Mesendoderm (in vitro differentiated cells): ENCODE results near the gene CYB5A.
A peak's percentile ranks its signal among the peaks of the same experiment; 100 is the strongest.

ENCODE experiments used
- DNase-seq: peaks from one replicate; pipeline ENCODE4 v3.0.0; 2013
- H2AK5ac ChIP-seq: 2 replicates; pipeline ENCODE4 v1.6.1; 2013; ENCODE audit warnings: low read length, inconsistent platforms
- H2BK120ac ChIP-seq: 2 replicates; pipeline ENCODE4 v1.6.1; 2013; ENCODE audit warnings: low read depth, mild to moderate bottlenecking, low read length, moderate library complexity, mixed read lengths
- H2BK15ac ChIP-seq: replicated peaks from 2 replicates; pipeline ENCODE4 v1.6.1; 2013; ENCODE audit warnings: low read depth, mild to moderate bottlenecking, moderate library complexity
- H2BK5ac ChIP-seq: 2 replicates; pipeline ENCODE4 v1.6.1; 2013; ENCODE audit warnings: low read length, inconsistent platforms
- H3K18ac ChIP-seq: 2 replicates; pipeline ENCODE4 v1.6.1; 2013; ENCODE audit warnings: mild to moderate bottlenecking, low read length, mixed read lengths
- H3K23ac ChIP-seq: one replicate; pipeline ENCODE4 v1.6.1; 2013; ENCODE audit warnings: low read length
- H3K27ac ChIP-seq: 2 replicates; pipeline ENCODE4 v1.5.1; 2013; ENCODE audit warnings: low read depth, mild to moderate bottlenecking, inconsistent platforms, low read length, moderate library complexity
- H3K27me3 ChIP-seq: 2 replicates; pipeline ENCODE4 v1.6.1; 2013; ENCODE audit warnings: low read length, control low read depth, mild to moderate bottlenecking, inconsistent platforms; ENCODE audit not compliant: insufficient read depth, poor library complexity
- H3K36me3 ChIP-seq: 2 replicates; pipeline ENCODE4 v1.6.1; 2013; ENCODE audit warnings: low read length, inconsistent platforms; ENCODE audit not compliant: control insufficient read depth, insufficient read depth
- H3K4ac ChIP-seq: one replicate; pipeline ENCODE4 v1.6.1; 2013; ENCODE audit warnings: low read depth, mild to moderate bottlenecking, low read length, moderate library complexity
- H3K4me1 ChIP-seq: 2 replicates; pipeline ENCODE4 v1.6.1; 2013; ENCODE audit warnings: low read depth, low read length, inconsistent platforms; ENCODE audit not compliant: control insufficient read depth
- H3K4me2 ChIP-seq: 2 replicates; pipeline ENCODE4 v1.6.1; 2013; ENCODE audit warnings: low read length
- H3K4me3 ChIP-seq: 2 replicates; pipeline ENCODE4 v1.5.1; 2013; ENCODE audit warnings: mild to moderate bottlenecking, low read length
- H3K56ac ChIP-seq: one replicate; pipeline ENCODE4 v1.6.1; 2013; ENCODE audit warnings: low read length
- H3K79me1 ChIP-seq: 2 replicates; pipeline ENCODE4 v1.6.1; 2013; ENCODE audit warnings: low read length, inconsistent platforms
- H3K79me2 ChIP-seq: 2 replicates; pipeline ENCODE4 v1.6.1; 2013; ENCODE audit warnings: mild to moderate bottlenecking, low read length; ENCODE audit not compliant: control insufficient read depth, insufficient read depth
- H3K9ac ChIP-seq: 2 replicates; pipeline ENCODE4 v1.6.1; 2013; ENCODE audit warnings: low read length, inconsistent platforms
- H4K5ac ChIP-seq: one replicate; pipeline ENCODE4 v1.6.1; 2013; ENCODE audit warnings: low read length
- H4K8ac ChIP-seq: one replicate; pipeline ENCODE4 v1.6.1; 2013; ENCODE audit warnings: low read depth, mild to moderate bottlenecking, control low read depth, low read length, moderate library complexity
- WGBS: extraction: QIAGEN DNeasy Blood & Tissue Kit; methylation state at CpG from one replicate; pipeline ENCODE4 v1.1.7; 2013; ENCODE audit warnings: low lambda C conversion rate, missing lambda C conversion rate; ENCODE audit not compliant: insufficient coverage; ENCODE audit errors: extremely low coverage; 5-methylcytosine and 5-hydroxymethylcytosine counted together

Gene CYB5A

GRCh38 chr18:74284191-74284979 is 7.4 kb downstream of the CYB5A start:
- Histone ChIP-seq H3K23ac (no peak overlapping the region), H2AK5ac (no peak overlapping the region), H3K27ac (no peak overlapping the region), H3K4me1 (peaks cover 18% of the 10 kb centered on the region), H3K27me3 (no peaks in the 10 kb centered on the region), H3K56ac (no peak overlapping the region), H2BK120ac (no peak overlapping the region), H4K5ac (no peak overlapping the region), H3K79me2 (peaks cover 7% of the 10 kb centered on the region), H3K36me3 (no peaks in the 10 kb centered on the region), H2BK5ac (no peak overlapping the region), H3K4me2 (no peak overlapping the region), H3K4me3 (no peak overlapping the region), H3K18ac (peak overlapping the region; percentile 15), H3K9ac (no peak overlapping the region), H4K8ac (no peak overlapping the region), H3K79me1 (peaks cover 2% of the 10 kb centered on the region), H2BK15ac (no peak overlapping the region), H3K4ac (no peak overlapping the region)
- no peak for DNase-seq
- WGBS: no CpG with 5 or more reads among the region's 11 CpGs

GRCh38 chr18:74283646-74284045 is 8.1 kb downstream of the CYB5A start:
- Histone ChIP-seq H2BK120ac (no peak overlapping the region), H4K8ac (no peak overlapping the region), H3K79me1 (peaks cover 2% of the 10 kb centered on the region), H3K79me2 (peaks cover 7% of the 10 kb centered on the region), H3K27ac (no peak overlapping the region), H3K18ac (no peak overlapping the region), H3K9ac (no peak overlapping the region), H2BK5ac (no peak overlapping the region), H4K5ac (no peak overlapping the region), H2BK15ac (no peak overlapping the region), H3K56ac (no peak overlapping the region), H3K4me2 (no peak overlapping the region), H3K27me3 (no peaks in the 10 kb centered on the region), H2AK5ac (no peak overlapping the region), H3K23ac (no peak overlapping the region), H3K4ac (peak overlapping the region; percentile 65), H3K36me3 (no peaks in the 10 kb centered on the region), H3K4me1 (peaks cover 18% of the 10 kb centered on the region), H3K4me3 (no peak overlapping the region)
- DNase-seq: no peak
- no CpG with 5 or more reads among the region's 10 CpGs for WGBS

- Histone ChIP-seq H3K4me3 (no peak overlapping the region), H3K56ac (peak overlapping the region; percentile 40), H3K18ac (peak overlapping the region; percentile 19), H3K27me3 (no peaks in the 10 kb centered on the region), H3K4ac (no peak overlapping the region), H3K27ac (peak overlapping the region; percentile 54), H2BK5ac (no peak overlapping the region), H3K23ac (no peak overlapping the region), H3K4me2 (no peak overlapping the region), H3K79me1 (peaks cover 2% of the 10 kb centered on the region), H3K4me1 (peaks cover 18% of the 10 kb centered on the region), H3K9ac (no peak overlapping the region), H3K36me3 (no peaks in the 10 kb centered on the region), H2BK15ac (no peak overlapping the region), H4K8ac (no peak overlapping the region), H2AK5ac (no peak overlapping the region), H2BK120ac (no peak overlapping the region), H4K5ac (no peak overlapping the region), H3K79me2 (peaks cover 7% of the 10 kb centered on the region)
- no CpG with 5 or more reads among the region's 10 CpGs for WGBS
- DNase-seq: no peak
These were observed 8.8 kb downstream of the CYB5A start for GRCh38 chr18:74282755-74283554.

GRCh38 chr18:74281980-74282754 is 9.6 kb downstream of the CYB5A start:
- DNase-seq: peak; percentile 25
- Histone ChIP-seq H4K5ac (no peak overlapping the region), H2BK120ac (peak overlapping the region; percentile 8), H3K79me2 (peaks cover 5% of the 10 kb centered on the region), H3K4me2 (no peak overlapping the region), H2BK15ac (no peak overlapping the region), H3K4me3 (no peak overlapping the region), H3K27me3 (no peaks in the 10 kb centered on the region), H3K27ac (peak overlapping the region; percentile 54), H4K8ac (no peak overlapping the region), H3K18ac (no peak overlapping the region), H2BK5ac (no peak overlapping the region), H3K23ac (peak overlapping the region; percentile 69), H3K79me1 (peaks cover 2% of the 10 kb centered on the region), H3K36me3 (no peaks in the 10 kb centered on the region), H2AK5ac (peak overlapping the region; percentile 60), H3K4ac (no peak overlapping the region), H3K4me1 (peaks cover 18% of the 10 kb centered on the region), H3K56ac (peak overlapping the region; percentile 40), H3K9ac (peak overlapping the region; percentile 17)
- no CpG with 5 or more reads among the region's 12 CpGs for WGBS

GRCh38 chr18:74281011-74281979 is 10.5 kb downstream of the CYB5A start:
- H3K4ac ChIP-seq: no peak overlapping the region
- H4K8ac ChIP-seq: no peak overlapping the region
- DNase-seq: peak; percentile 63
- H3K4me1 ChIP-seq: peaks cover 18% of the 10 kb centered on the region
- H3K4me2 ChIP-seq: no peak overlapping the region
- no peak overlapping the region for H3K9ac ChIP-seq
- H3K23ac ChIP-seq: no peak overlapping the region
- no peaks in the 10 kb centered on the region for H3K27me3 ChIP-seq
- peak overlapping the region; percentile 8 for H2BK120ac ChIP-seq
- peaks cover 2% of the 10 kb centered on the region for H3K79me1 ChIP-seq
- WGBS: no CpG with 5 or more reads among the region's 4 CpGs
- no peaks in the 10 kb centered on the region for H3K36me3 ChIP-seq
- no peak overlapping the region for H2BK15ac ChIP-seq
- no peak overlapping the region for H2BK5ac ChIP-seq
- no peak overlapping the region for H3K4me3 ChIP-seq
- peak overlapping the region; percentile 52 for H3K18ac ChIP-seq
- H3K79me2 ChIP-seq: peaks cover 3% of the 10 kb centered on the region
- H3K27ac ChIP-seq: peak overlapping the region; percentile 54
- no peak overlapping the region for H2AK5ac ChIP-seq
- H4K5ac ChIP-seq: no peak overlapping the region
- H3K56ac ChIP-seq: no peak overlapping the region
